ENCODE measurements around the gene TEPSIN. TPM values are rescaled to one million over a fixed set of nuclear protein-coding genes. Genes with fewer than 3 reads are reported as not detected.

The TEPSIN gene
- total RNA-seq, 3 donors from 2014 or later, result 37.4 to 60.2 (median 50.0) TPM

DNA sequence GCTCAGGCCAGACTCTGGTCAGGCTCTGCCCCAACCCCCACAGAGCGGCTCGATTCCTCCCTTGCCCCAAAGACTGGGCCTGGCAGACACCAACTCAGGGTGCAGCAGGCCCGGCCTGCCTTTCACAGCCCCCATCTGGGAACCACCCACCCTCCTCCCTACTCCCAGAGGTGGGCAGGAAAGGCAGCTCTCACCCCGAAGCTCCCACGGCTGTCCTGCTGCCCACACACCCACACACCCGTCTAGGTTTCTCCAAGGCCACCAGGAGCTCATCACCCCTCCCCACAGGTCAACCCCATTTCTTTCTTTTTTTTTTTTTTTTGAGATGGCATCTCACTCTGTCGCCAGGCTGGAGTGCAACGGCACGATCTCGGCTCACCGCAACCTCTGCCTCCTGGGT lies 19.9 kb downstream of the TEPSIN start:
- peaks cover 17% of the 10 kb centered on the region for H3K4me1 ChIP-seq (ENCODE audit: low read depth)
- no peak overlapping the region for H3K4me3 ChIP-seq
- H3K36me3 ChIP-seq (ENCODE audit: low read depth), result peaks cover 3% of the 10 kb centered on the region
- no peak for ATAC-seq
- DNase-seq, result no peak
- no peaks in the 10 kb centered on the region for H3K9me3 ChIP-seq
- intact Hi-C loops (cut with DNase I, micrococcal nuclease), result no loop called here
- TF ChIP-seq CTCF (IDR thresholded peaks at IDR 0.05), result no peak

DNA sequence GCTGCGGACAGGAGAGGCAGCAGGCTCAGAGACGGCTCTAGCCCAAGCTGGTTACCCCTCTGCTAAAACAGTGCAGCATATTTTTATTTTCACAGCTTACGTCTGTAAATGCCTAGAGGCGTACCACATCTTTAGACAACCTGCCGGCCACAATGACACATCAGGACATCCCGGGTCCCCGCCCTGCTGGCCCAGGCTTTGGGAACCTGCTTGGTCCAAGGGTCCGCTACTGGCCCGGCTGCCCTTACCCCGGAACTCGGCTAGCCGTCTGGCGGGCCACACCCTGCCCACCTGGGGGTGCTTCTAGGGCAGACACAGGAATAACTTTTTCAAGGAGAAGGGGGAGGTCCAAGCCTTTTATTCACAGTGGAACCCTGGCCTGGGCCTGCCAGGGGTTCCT lies 20.4 kb downstream of the TEPSIN start:
- Histone ChIP-seq H3K4me3 (no peak overlapping the region), H3K36me3 (ENCODE audit: low read depth) (peaks cover 3% of the 10 kb centered on the region), H3K9me3 (no peaks in the 10 kb centered on the region), H3K4me1 (ENCODE audit: low read depth) (peaks cover 13% of the 10 kb centered on the region)
- no peak for ATAC-seq
- DNase-seq, result no peak
- no peak for TF ChIP-seq CTCF (IDR thresholded peaks at IDR 0.05)
- intact Hi-C loops (cut with DNase I, micrococcal nuclease), result no loop called here

- TF ChIP-seq CTCF (IDR thresholded peaks at IDR 0.05), result no peak
- H3K4me1 ChIP-seq (ENCODE audit: low read depth), result peaks cover 11% of the 10 kb centered on the region
- intact Hi-C loops (cut with DNase I, micrococcal nuclease), result no loop called here
- no peaks in the 10 kb centered on the region for H3K9me3 ChIP-seq
- no peak overlapping the region for H3K4me3 ChIP-seq
- H3K36me3 ChIP-seq (ENCODE audit: low read depth), result no peaks in the 10 kb centered on the region
- DNase-seq, result no peak
- no peak for ATAC-seq
These were observed 21.4 kb downstream of the TEPSIN start for GRCh38 chr17:81217491-81217890.

GRCh38 chr17:81213978-81214377 lies 24.9 kb downstream of the TEPSIN start:
- ATAC-seq (no peak), DNase-seq (no peak)
- Histone ChIP-seq H3K4me1 (ENCODE audit: low read depth) (no peaks in the 10 kb centered on the region), H3K36me3 (ENCODE audit: low read depth) (no peaks in the 10 kb centered on the region), H3K9me3 (no peaks in the 10 kb centered on the region), H3K4me3 (no peak overlapping the region)
- intact Hi-C loops (cut with DNase I, micrococcal nuclease), result no loop called here
- no peak for TF ChIP-seq CTCF (IDR thresholded peaks at IDR 0.05)

- DNase-seq (no peak), ATAC-seq (no peak)
- intact Hi-C loops (cut with DNase I, micrococcal nuclease), result no loop called here
- no peaks in the 10 kb centered on the region for H3K36me3 ChIP-seq (ENCODE audit: low read depth)
- no peak overlapping the region for H3K4me3 ChIP-seq
- no peaks in the 10 kb centered on the region for H3K9me3 ChIP-seq
- TF ChIP-seq CTCF (IDR thresholded peaks at IDR 0.05), result no peak
- H3K4me1 ChIP-seq (ENCODE audit: low read depth), result no peaks in the 10 kb centered on the region
These were observed 26.5 kb downstream of the TEPSIN start for GRCh38 chr17:81212365-81212764.

DNA sequence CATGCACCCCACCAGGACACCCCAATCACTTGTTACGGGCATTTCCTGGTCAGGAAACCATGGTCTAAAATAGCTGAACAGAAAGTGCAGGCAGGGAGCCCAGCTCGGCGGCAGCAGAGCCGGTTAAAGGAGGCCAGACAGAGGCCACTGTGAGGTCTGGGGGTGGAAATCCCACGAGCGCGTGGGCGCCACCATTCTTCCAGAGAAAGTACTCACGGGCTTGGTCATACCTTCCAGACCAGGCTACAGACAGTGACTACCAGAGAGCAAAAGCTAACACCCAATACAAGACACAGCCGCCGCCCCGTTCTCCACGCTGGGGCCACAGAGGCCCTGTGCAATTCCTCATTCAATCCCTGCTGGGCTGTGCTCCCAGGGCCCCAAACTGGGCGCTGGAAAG lies 28.0 kb downstream of the TEPSIN start:
- Histone ChIP-seq H3K9me3 (no peaks in the 10 kb centered on the region), H3K4me3 (no peak overlapping the region), H3K36me3 (ENCODE audit: low read depth) (no peaks in the 10 kb centered on the region), H3K4me1 (ENCODE audit: low read depth) (no peaks in the 10 kb centered on the region)
- TF ChIP-seq CTCF (IDR thresholded peaks at IDR 0.05), result no peak
- DNase-seq (no peak), ATAC-seq (no peak)
- intact Hi-C loops (cut with DNase I, micrococcal nuclease), result no loop called here

All from mucosa of descending colon (tissue), 3 donors.